Body of pancreas (tissue), 4 donors: Measurements from ENCODE around the gene ANKRD6. TPM values are rescaled to one million over a fixed set of nuclear protein-coding genes. Genes with fewer than 3 reads are reported as not detected.

Experiments used
- ATAC-seq: fragments of 150-250 bp; one replicate; pipeline ENCODE4 v1.9.1; 2016
- DNase-seq, 4 donors: peaks; one replicate each; pipeline ENCODE4 v3.0.0-alpha.2; 2019
- H3K27ac ChIP-seq, 4 donors: fragments of 200-600 bp; sonication (generic); 1 replicate in 3 of 4; 2 replicates in 1 of 4; pipeline versions ENCODE4 v1.5.1 to v1.6.1; 2016 to 2019; ENCODE audit warnings: mild to moderate bottlenecking in 1 of 4, mixed read lengths in 1 of 4, moderate library complexity in 1 of 4
- H3K27me3 ChIP-seq, 2 donors: fragments of 200-600 bp; sonication (generic); one replicate each; pipeline ENCODE4 v1.6.0; 2016; ENCODE audit warnings: mild to moderate bottlenecking in 1 of 2
- H3K36me3 ChIP-seq, 2 donors: fragments of 200-600 bp; sonication (generic); replicated peaks in 1 of 2; 2 replicates each; pipeline ENCODE4 v1.5.1; 2016; ENCODE audit warnings: low read depth in 2 of 2; ENCODE audit not compliant: insufficient read depth in 1 of 2
- H3K4me1 ChIP-seq: fragments of 200-600 bp; sonication (generic); one replicate; pipeline ENCODE4 v1.6.0; 2016
- H3K4me3 ChIP-seq, 2 donors: fragments of 200-600 bp; sonication (generic); 1 replicate in 1 of 2; 2 replicates in 1 of 2; pipeline ENCODE4 v1.5.1; 2016 to 2019
- H3K9me3 ChIP-seq, 3 donors: fragments of 200-600 bp; sonication (generic); 1 replicate in 2 of 3; 2 replicates in 1 of 3; pipeline ENCODE4 v1.5.1; 2016
- CTCF ChIP-seq, 7 experiments: fragments of 450-650 bp in 4 of 7; fragments of 200-600 bp in 3 of 7; sonication (generic) in 3 of 7; IDR thresholded peaks; one replicate each; pipeline ENCODE4 v1.5.1; 2016 to 2019; ENCODE audit warnings: antibody characterized with exemption in 7 of 7
- POLR2A ChIP-seq, 3 donors: fragments of 450-650 bp; IDR thresholded peaks; one replicate each; pipeline ENCODE4 v1.6.1; 2016; ENCODE audit warnings: antibody characterized with exemption in 3 of 3, mild to moderate bottlenecking in 2 of 3
- WGBS, 2 donors: methylation state at CpG; one replicate each; pipeline ENCODE4 v1.1.5; 2017; 5-methylcytosine and 5-hydroxymethylcytosine counted together
- intact Hi-C: fragments of 100-400 bp; cut with DNase I; formaldehyde crosslinking; loops from one replicate; pipeline ENCODE4 v1.15.1; 2023
- total RNA-seq, 2 donors: library from RNA; depleted of rRNA; stranded (reverse); fragments of >200 nt; gene quantifications; one replicate each; pipeline ENCODE4 v1.1.0, GENCODE V29; 2016

Gene ANKRD6
- total RNA-seq, 2 donors from 2014 or later: 16.9 to 21.4 TPM

- intact Hi-C loops: no loop called here
- Histone ChIP-seq H3K27ac (no peak overlapping the region), H3K9me3 (no peaks in the 10 kb centered on the region), H3K27me3 (no peaks in the 10 kb centered on the region), H3K36me3 (no peaks in the 10 kb centered on the region), H3K4me3 (no peak overlapping the region), H3K4me1 (no peaks in the 10 kb centered on the region)
- ATAC-seq (no peak), DNase-seq (no peak)
- WGBS, 2 donors: 86 to 89% methylated on average over 5 of the region's 5 CpGs
- TF ChIP-seq POLR2A (IDR thresholded peaks at IDR 0.05) (no peak), CTCF (IDR thresholded peaks at IDR 0.05) (no peak)
Measured at GRCh38 chr6:89553431-89553830, 120.5 kb downstream of the ANKRD6 start.

- H3K27me3 ChIP-seq: no peaks in the 10 kb centered on the region
- 85 to 86% methylated on average over 5 of the region's 5 CpGs for WGBS, 2 donors
- TF ChIP-seq CTCF (IDR thresholded peaks at IDR 0.05): no peak
- TF ChIP-seq POLR2A (IDR thresholded peaks at IDR 0.05): no peak
- intact Hi-C loops: no loop called here
- H3K36me3 ChIP-seq: no peaks in the 10 kb centered on the region
- H3K9me3 ChIP-seq: no peaks in the 10 kb centered on the region
- no peak for DNase-seq
- H3K4me1 ChIP-seq: no peaks in the 10 kb centered on the region
- no peak for ATAC-seq
- no peak overlapping the region for H3K4me3 ChIP-seq
- no peak overlapping the region for H3K27ac ChIP-seq
Measured at GRCh38 chr6:89554106-89554505, 121.2 kb downstream of the ANKRD6 start.

- WGBS, 2 donors: 71 to 76% methylated on average over 3 of the region's 4 CpGs
- TF ChIP-seq CTCF (IDR thresholded peaks at IDR 0.05) (no peak), POLR2A (IDR thresholded peaks at IDR 0.05) (no peak)
Measured at GRCh38 chr6:89555031-89555430, 122.1 kb downstream of the ANKRD6 start.

GRCh38 chr6:89555806-89556205, 122.9 kb downstream of the ANKRD6 start:
- Histone ChIP-seq H3K9me3 (no peaks in the 10 kb centered on the region), H3K27ac (no peak overlapping the region), H3K27me3 (no peaks in the 10 kb centered on the region), H3K4me1 (no peaks in the 10 kb centered on the region), H3K36me3 (no peaks in the 10 kb centered on the region), H3K4me3 (no peak overlapping the region)
- DNase-seq (no peak), ATAC-seq (no peak)
- intact Hi-C loops: no loop called here
- 49 to 76% methylated on average over 3 of the region's 3 CpGs for WGBS, 2 donors
- no peak for TF ChIP-seq CTCF (IDR thresholded peaks at IDR 0.05)
- TF ChIP-seq POLR2A (IDR thresholded peaks at IDR 0.05): no peak

More at GRCh38 chr6:89555031-89555430, 122.1 kb downstream of the ANKRD6 start:
- Histone ChIP-seq H3K4me3 (no peak overlapping the region), H3K9me3 (no peaks in the 10 kb centered on the region), H3K27me3 (no peaks in the 10 kb centered on the region), H3K4me1 (no peaks in the 10 kb centered on the region), H3K36me3 (no peaks in the 10 kb centered on the region), H3K27ac (no peak overlapping the region)
- intact Hi-C loops: no loop called here
- no peak for DNase-seq
- no peak for ATAC-seq

- 87 to 88% methylated on average over 1 of the region's 1 CpG for WGBS, 2 donors
- Histone ChIP-seq H3K9me3 (no peaks in the 10 kb centered on the region), H3K4me1 (no peaks in the 10 kb centered on the region), H3K36me3 (no peaks in the 10 kb centered on the region), H3K27ac (no peak overlapping the region), H3K27me3 (no peaks in the 10 kb centered on the region), H3K4me3 (no peak overlapping the region)
- DNase-seq (no peak), ATAC-seq (no peak)
- TF ChIP-seq POLR2A (IDR thresholded peaks at IDR 0.05) (no peak), CTCF (IDR thresholded peaks at IDR 0.05) (no peak)
- intact Hi-C loops: no loop called here
Measured at GRCh38 chr6:89559487-89559886, 126.5 kb downstream of the ANKRD6 start.
